ENCODE data around the gene DLX3. TPM values are rescaled to one million over a fixed set of nuclear protein-coding genes. Genes with fewer than 3 reads are reported as not detected.

Gene DLX3
- total RNA-seq, 1 donor from 2014 or later, result 0.69 TPM

GRCh38 chr17:50026837-50027171 lies 31.8 kb upstream of the DLX3 start:
- Histone ChIP-seq H3K9me3 (no peaks in the 10 kb centered on the region), H3K27me3 (no peaks in the 10 kb centered on the region), H3K4me1 (peaks cover 18% of the 10 kb centered on the region), H3K4me3 (peak overlapping the region; percentile 30), H3K36me3 (no peaks in the 10 kb centered on the region), H3K27ac (no peak overlapping the region)
- DNase-seq, result peak; percentile 92
- peak; percentile 96 for TF ChIP-seq CTCF (IDR thresholded peaks at IDR 0.05)
- peak; percentile 89 for ATAC-seq
- intact Hi-C loops (cut with DNase I), result loop anchor here (5.0 kb wide), 1 partner anchor 60 kb away; no protein-coding TSS in a partner anchor

DNA sequence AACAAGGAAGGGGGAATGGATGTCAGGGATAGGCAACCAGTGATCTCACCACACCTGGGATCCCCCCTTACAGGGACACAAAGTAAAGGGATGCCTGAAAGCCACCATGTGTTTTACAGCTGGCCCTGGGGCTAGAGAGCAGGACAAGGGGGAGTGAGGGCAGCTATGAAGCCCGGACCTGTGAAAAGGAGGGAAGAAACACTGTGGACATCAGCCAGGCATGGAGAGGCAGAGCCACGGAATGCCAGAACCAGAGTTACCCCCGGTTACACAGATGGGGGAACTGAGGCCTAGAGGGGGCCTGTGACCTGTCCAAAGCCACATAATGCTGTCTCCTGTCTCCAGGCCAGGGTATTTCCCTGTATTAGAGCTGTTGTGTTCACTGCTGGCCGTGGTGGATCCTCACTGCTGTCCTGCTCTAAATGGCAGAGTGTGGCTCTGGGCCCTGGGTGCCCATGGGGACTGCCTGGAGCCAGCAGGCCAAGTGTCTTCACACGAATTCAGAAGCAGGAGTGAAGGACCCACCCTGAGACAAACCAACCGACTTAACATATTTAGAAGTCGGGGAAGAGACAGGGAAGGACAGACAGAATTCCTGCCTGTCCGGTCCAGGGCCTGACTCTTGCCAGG lies 31.1 kb upstream of the DLX3 start:
- Histone ChIP-seq H3K27ac (no peak overlapping the region), H3K4me3 (no peak overlapping the region), H3K27me3 (no peaks in the 10 kb centered on the region), H3K36me3 (no peaks in the 10 kb centered on the region), H3K9me3 (no peaks in the 10 kb centered on the region), H3K4me1 (peaks cover 18% of the 10 kb centered on the region)
- ATAC-seq (no peak), DNase-seq (no peak)
- no peak for TF ChIP-seq CTCF (IDR thresholded peaks at IDR 0.05)
- intact Hi-C loops (cut with DNase I), result loop anchor here (5.0 kb wide), 1 partner anchor 61 kb away; no protein-coding TSS in a partner anchor

- DNase-seq (no peak), ATAC-seq (no peak)
- intact Hi-C loops (cut with DNase I), result loop anchor here (5.0 kb wide), 1 partner anchor 62 kb away; no protein-coding TSS in a partner anchor
- H3K36me3 ChIP-seq, result no peaks in the 10 kb centered on the region
- no peak overlapping the region for H3K27ac ChIP-seq
- H3K4me3 ChIP-seq, result no peak overlapping the region
- H3K27me3 ChIP-seq, result no peaks in the 10 kb centered on the region
- H3K9me3 ChIP-seq, result no peaks in the 10 kb centered on the region
- peaks cover 18% of the 10 kb centered on the region for H3K4me1 ChIP-seq
- no peak for TF ChIP-seq CTCF (IDR thresholded peaks at IDR 0.05)
Observed at GRCh38 chr17:50024808-50025207, 29.8 kb upstream of the DLX3 start.

GRCh38 chr17:50023520-50023919 lies 28.5 kb upstream of the DLX3 start:
- H3K27me3 ChIP-seq, result no peaks in the 10 kb centered on the region
- peaks cover 18% of the 10 kb centered on the region for H3K4me1 ChIP-seq
- H3K4me3 ChIP-seq, result no peak overlapping the region
- DNase-seq (no peak), ATAC-seq (no peak)
- no peak overlapping the region for H3K27ac ChIP-seq
- no peak for TF ChIP-seq CTCF (IDR thresholded peaks at IDR 0.05)
- intact Hi-C loops (cut with DNase I), result no loop called here
- H3K9me3 ChIP-seq, result no peaks in the 10 kb centered on the region
- H3K36me3 ChIP-seq, result no peaks in the 10 kb centered on the region

DNA sequence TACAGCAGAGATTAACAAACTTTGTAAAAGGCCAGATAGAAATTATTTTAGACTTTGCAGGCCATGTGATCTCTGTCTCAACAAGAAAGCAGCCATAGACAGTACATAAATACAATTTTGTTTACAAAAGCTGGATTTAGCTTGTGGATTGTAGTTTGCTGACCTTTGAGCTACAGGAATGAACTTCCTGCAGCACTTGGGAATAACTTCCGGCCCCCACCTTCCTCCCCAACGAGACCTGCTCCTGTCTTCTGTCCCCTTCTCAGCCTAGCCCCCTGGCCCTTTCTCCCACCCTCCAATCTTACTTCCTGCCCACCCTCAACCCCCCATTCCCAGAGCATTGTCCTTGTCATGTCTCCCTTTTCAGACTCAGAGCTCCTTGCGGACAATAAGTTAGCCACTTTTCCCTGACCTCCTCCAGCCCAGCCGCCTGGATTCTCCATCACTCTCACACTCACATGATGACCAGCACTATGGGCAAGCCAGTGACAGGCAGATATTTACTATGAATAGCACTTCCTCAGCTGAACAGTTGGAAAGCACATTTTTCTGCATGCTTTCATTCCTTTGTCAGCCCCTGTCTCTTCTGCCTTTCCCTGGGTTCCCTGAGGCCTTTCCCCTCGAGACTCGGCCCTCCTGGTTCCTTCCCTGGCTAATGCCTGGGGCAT lies 27.6 kb upstream of the DLX3 start:
- no peak overlapping the region for H3K27ac ChIP-seq
- no peaks in the 10 kb centered on the region for H3K27me3 ChIP-seq
- H3K4me1 ChIP-seq, result peaks cover 11% of the 10 kb centered on the region
- intact Hi-C loops (cut with DNase I), result no loop called here
- no peaks in the 10 kb centered on the region for H3K36me3 ChIP-seq
- H3K4me3 ChIP-seq, result no peak overlapping the region
- ATAC-seq, result no peak
- DNase-seq, result no peak
- H3K9me3 ChIP-seq, result no peaks in the 10 kb centered on the region
- TF ChIP-seq CTCF (IDR thresholded peaks at IDR 0.05), result no peak

Data from upper lobe of right lung (tissue), 1 donor.